HCT116 (cell line): ENCODE results near the gene RBM33. TPM values are rescaled to one million over a fixed set of nuclear protein-coding genes. Genes with fewer than 3 reads are reported as not detected.

ENCODE experiments used
- ATAC-seq: fragments of 200-7000 bp; cut with Tn5 transposase; 2 replicates; pipeline ENCODE4 v1.9.1; 2020; ENCODE audit warnings: mild to moderate bottlenecking, moderate library complexity
- BruUV-seq: library from RNA; stranded (reverse); fragments of 400-500 nt; replicated peaks from 2 replicates; lab custom pipeline; 2021; lab: Mats Ljungman, UMichigan
- CTCF ChIA-PET: fragments of 300-600 bp; sonication (Branson Sonifier 250); formaldehyde crosslinking; loops from one replicate; lab custom pipeline; 2021; ENCODE audit warnings: antibody characterized with exemption; lab: Charles Lee
- POLR2A ChIA-PET: fragments of 300-600, 350-600 bp; sonication (Branson Sonifier 250); formaldehyde crosslinking; loops from one replicate; lab custom pipeline; 2021; ENCODE audit warnings: antibody characterized with exemption; lab: Charles Lee
- RAD21 ChIA-PET, 2 experiments: fragments of 300-600 bp; sonication (Branson Sonifier 250); formaldehyde crosslinking; loops; one replicate each; lab custom pipeline; 2023; ENCODE audit warnings: low total read pairs in 2 of 2; ENCODE audit not compliant: uncharacterized antibody in 2 of 2, unreplicated experiment in 2 of 2, low non-redundant PET in 1 of 2; lab: Charles Lee
- DNase-seq: peaks from one replicate; pipeline ENCODE4 v3.0.0-alpha.2; 2010; ENCODE audit warnings: low read depth, low spot score
- H2AFZ ChIP-seq: fragments of 200-600 bp; shearing (Covaris generic), sonication (generic); 2 replicates; pipeline ENCODE4 v1.6.1; 2017; ENCODE audit warnings: low read depth, mixed run types, mixed read lengths, antibody characterized with exemption, low read length; ENCODE audit not compliant: poor library complexity, severe bottlenecking
- H3K27ac ChIP-seq: 2 replicates; pipeline ENCODE4 v1.5.1; 2012; ENCODE audit warnings: low read depth, low read length
- H3K27me3 ChIP-seq: fragments of 200-600 bp; sonication (generic); 2 replicates; pipeline ENCODE4 v1.6.1; 2016; ENCODE audit warnings: mixed run types, low read length, mixed read lengths; ENCODE audit not compliant: insufficient read depth
- H3K36me3 ChIP-seq, 2 experiments: fragments of 200-500 bp in 1 of 2; fragments of 200-600 bp in 1 of 2; sonication (Bioruptor generic) in 1 of 2; sonication (generic) in 1 of 2; 2 replicates each; pipeline versions ENCODE4 v1.5.1 to v1.6.1; 2014 to 2016; ENCODE audit warnings: low read length in 2 of 2, inconsistent platforms in 1 of 2, mixed read lengths in 1 of 2, mixed run types in 1 of 2; ENCODE audit not compliant: insufficient read depth in 2 of 2, control insufficient read depth in 1 of 2
- H3K4me1 ChIP-seq, 2 experiments: fragments of 200-600 bp in 1 of 2; sonication (generic) in 1 of 2; 2 replicates each; pipeline versions ENCODE4 v1.5.1 to v1.6.1; 2012 to 2017; ENCODE audit warnings: low read length in 2 of 2, inconsistent platforms in 1 of 2, mild to moderate bottlenecking in 1 of 2, mixed read lengths in 1 of 2, mixed run types in 1 of 2, moderate library complexity in 1 of 2; ENCODE audit not compliant: insufficient read depth in 2 of 2, control insufficient read depth in 1 of 2
- H3K4me2 ChIP-seq: fragments of 200-600 bp; sonication (generic); 2 replicates; pipeline ENCODE4 v1.6.1; 2017; ENCODE audit warnings: mixed run types, low read length, mixed read lengths
- H3K4me3 ChIP-seq, 2 experiments: fragments of 200-600 bp in 1 of 2; sonication (generic) in 1 of 2; replicated peaks in 1 of 2; 2 replicates each; pipeline ENCODE4 v1.5.1; 2011 to 2016; ENCODE audit warnings: low read length in 2 of 2, control low read depth in 1 of 2, low read depth in 1 of 2, mild to moderate bottlenecking in 1 of 2, mixed read lengths in 1 of 2, mixed run types in 1 of 2
- H3K79me2 ChIP-seq: fragments of 200-600 bp; sonication (generic); 2 replicates; pipeline ENCODE4 v1.6.1; 2017; ENCODE audit warnings: mild to moderate bottlenecking, mixed run types, low read length, moderate library complexity, mixed read lengths; ENCODE audit not compliant: insufficient read depth
- H3K9ac ChIP-seq: fragments of 200-600 bp; sonication (generic); 2 replicates; pipeline ENCODE4 v1.6.1; 2016; ENCODE audit warnings: low read length, mixed read lengths
- H3K9me2 ChIP-seq: fragments of 200-600 bp; sonication (generic), shearing (Covaris generic); 2 replicates; pipeline ENCODE4 v1.6.1; 2017; ENCODE audit warnings: mixed run types, mild to moderate bottlenecking, moderate library complexity; ENCODE audit not compliant: insufficient read depth
- H3K9me3 ChIP-seq, 2 experiments: fragments of 200-500 bp in 1 of 2; fragments of 200-600 bp in 1 of 2; sonication (Bioruptor generic) in 1 of 2; sonication (generic) in 1 of 2; 2 replicates each; pipeline ENCODE4 v1.6.1; 2014 to 2017; ENCODE audit warnings: low read length in 2 of 2, mixed read lengths in 2 of 2, inconsistent platforms in 1 of 2, low read depth in 1 of 2, mild to moderate bottlenecking in 1 of 2, mixed run types in 1 of 2, moderate library complexity in 1 of 2; ENCODE audit not compliant: control insufficient read depth in 1 of 2, insufficient read depth in 1 of 2
- H4K20me1 ChIP-seq: fragments of 200-600 bp; sonication (generic), shearing (Covaris generic); 2 replicates; pipeline ENCODE4 v1.6.1; 2017; ENCODE audit warnings: mixed run types, mild to moderate bottlenecking, moderate library complexity; ENCODE audit not compliant: insufficient read depth
- CBX3 ChIP-seq: IDR thresholded peaks from 2 replicates; pipeline ENCODE4 v1.6.1; 2012; ENCODE audit warnings: low read depth
- CEBPB ChIP-seq: IDR thresholded peaks from 2 replicates; pipeline ENCODE4 v1.6.1; 2012; ENCODE audit warnings: low read depth
- EGR1 ChIP-seq: IDR thresholded peaks from 2 replicates; pipeline ENCODE4 v1.6.1; 2012; ENCODE audit warnings: low read depth
- ELF1 ChIP-seq: IDR thresholded peaks from 2 replicates; pipeline ENCODE4 v1.6.1; 2012; ENCODE audit warnings: low read depth, borderline replicate concordance
- EZH2phosphoT487 ChIP-seq: fragments of 200-600 bp; IDR thresholded peaks from 2 replicates; pipeline ENCODE4 v1.6.1; 2018; ENCODE audit warnings: antibody characterized with exemption, borderline replicate concordance
- FOSL1 ChIP-seq: IDR thresholded peaks from 2 replicates; pipeline ENCODE4 v1.6.1; 2012; ENCODE audit warnings: low read depth
- JUND ChIP-seq: IDR thresholded peaks from 2 replicates; pipeline ENCODE4 v1.6.1; 2012
- POLR2A ChIP-seq: IDR thresholded peaks from 2 replicates; pipeline ENCODE4 v1.7.0; 2011; ENCODE audit warnings: borderline replicate concordance; ENCODE audit not compliant: insufficient read depth, insufficient read length; ENCODE audit errors: extremely low read depth
- POLR2AphosphoS5 ChIP-seq: IDR thresholded peaks from 2 replicates; pipeline ENCODE4 v1.6.1; 2011; ENCODE audit warnings: mild to moderate bottlenecking, low read depth, low read length, moderate library complexity
- RAD21 ChIP-seq: IDR thresholded peaks from 2 replicates; pipeline ENCODE4 v1.6.1; 2012; ENCODE audit warnings: low read depth, mild to moderate bottlenecking
- SIN3A ChIP-seq: IDR thresholded peaks from 2 replicates; pipeline ENCODE4 v1.6.1; 2012; ENCODE audit warnings: low read depth
- SP1 ChIP-seq: IDR thresholded peaks from 2 replicates; pipeline ENCODE4 v1.6.1; 2012; ENCODE audit warnings: low read depth
- SRF ChIP-seq: IDR thresholded peaks from 2 replicates; pipeline ENCODE4 v1.6.1; 2012; ENCODE audit warnings: low read depth
- TCF7L2 ChIP-seq: IDR thresholded peaks from 2 replicates; pipeline ENCODE4 v1.7.0; 2011; ENCODE audit warnings: borderline replicate concordance, inconsistent platforms; ENCODE audit not compliant: insufficient read depth, insufficient read length; ENCODE audit errors: extremely low read depth
- YY1 ChIP-seq: IDR thresholded peaks from 2 replicates; pipeline ENCODE4 v1.6.1; 2011; ENCODE audit warnings: low read length, low read depth, moderate library complexity, mild to moderate bottlenecking; ENCODE audit not compliant: insufficient replicate concordance; ENCODE audit errors: extremely low read depth
- ZBTB33 ChIP-seq: IDR thresholded peaks from 2 replicates; pipeline ENCODE4 v1.6.1; 2011; ENCODE audit warnings: mild to moderate bottlenecking, low read length, moderate library complexity; ENCODE audit not compliant: insufficient replicate concordance; ENCODE audit errors: extremely low read depth
- ZFX ChIP-seq: fragments of 450-650 bp; IDR thresholded peaks from 2 replicates; pipeline ENCODE4 v1.6.1; 2017
- ZNF274 ChIP-seq: fragments of 200-500 bp; sonication (Bioruptor generic); IDR thresholded peaks from 2 replicates; pipeline ENCODE4 v1.6.1; 2014; ENCODE audit warnings: mild to moderate bottlenecking, low read depth, low read length, inconsistent platforms
- intact Hi-C: fragments of 100-400 bp; cut with micrococcal nuclease; formaldehyde crosslinking; loops from 2 replicates; pipeline ENCODE4 v1.10.0; 2022
- total RNA-seq: library from RNA; stranded (reverse); gene quantifications from one replicate; pipeline ENCODE4 v1.2.1, GENCODE V29; 2021; ENCODE audit not compliant: unreplicated experiment
- TF ChIP-seq, protein P1 (sequence below): IDR thresholded peaks from 2 replicates; pipeline ENCODE4 v1.6.1; 2012
- TF ChIP-seq, protein P2 (sequence below): IDR thresholded peaks from 2 replicates; pipeline ENCODE4 v1.6.1; 2012

Gene RBM33
- total RNA-seq, 1 experiment from 2014 or later = 64.3 TPM

DNA sequence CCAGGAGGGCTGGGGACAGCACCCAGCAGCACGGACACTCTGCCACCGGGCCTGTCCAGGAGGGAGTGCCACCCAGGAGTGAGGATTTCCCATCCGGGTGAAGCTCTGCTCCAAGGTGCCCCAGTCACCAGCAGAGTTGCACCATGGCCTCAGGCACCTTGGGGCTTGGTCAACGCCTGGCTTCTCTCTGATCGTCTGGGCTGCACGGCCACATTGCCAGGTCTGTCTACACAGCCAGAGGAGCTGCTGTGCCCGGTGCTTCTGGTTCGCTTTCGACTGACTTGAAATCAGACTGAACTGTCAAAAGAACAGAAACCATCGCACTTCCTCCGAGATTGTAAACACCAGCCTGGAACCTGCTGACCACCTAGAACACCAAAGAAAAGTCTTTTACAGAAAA, 155.8 kb downstream of the RBM33 start (continued):
- TF ChIP-seq TCF7L2 = no peak
- TF ChIP-seq ELF1 = no peak
- TF ChIP-seq SP1 = no peak
- TF ChIP-seq ZFX = no peak

DNA sequence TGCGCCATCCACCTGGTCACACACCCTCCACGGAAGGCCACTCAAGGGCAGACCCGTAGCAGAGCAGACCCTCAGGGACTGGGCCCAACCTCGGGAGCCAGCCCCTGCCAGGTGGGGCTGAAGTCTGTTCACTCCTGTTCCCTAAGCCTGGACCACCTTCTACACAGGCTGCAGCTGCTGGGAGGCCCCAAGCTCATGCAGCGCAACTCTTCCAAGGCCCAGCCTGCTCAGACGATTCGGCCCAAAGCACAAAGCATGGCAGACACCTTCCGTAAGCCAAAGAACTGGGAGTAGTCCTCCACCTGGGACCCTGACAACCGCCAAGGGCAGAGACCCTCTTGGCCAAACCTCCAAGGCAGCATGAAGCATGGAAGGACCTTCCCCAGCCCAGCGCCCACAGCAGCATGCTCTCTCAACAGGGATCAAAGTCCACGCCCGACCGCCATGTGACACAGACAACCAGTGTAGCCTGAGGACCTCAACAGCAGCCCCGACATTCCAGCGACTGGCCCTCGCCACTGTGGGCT, 156.3 kb downstream of the RBM33 start:
- H3K4me1 ChIP-seq = peaks cover 5 to 22% of the 10 kb centered on the region in 2 experiments; a peak in 3 of 4 replicates
- no peaks in the 10 kb centered on the region for H3K9me3 ChIP-seq
- no peaks in the 10 kb centered on the region for H3K9me2 ChIP-seq
- no peaks in the 10 kb centered on the region for H3K79me2 ChIP-seq
- H3K4me3 ChIP-seq = no peak overlapping the region
- RAD21 ChIA-PET = no interaction called here
- H3K27me3 ChIP-seq = no peaks in the 10 kb centered on the region
- TF ChIP-seq ZBTB33 (no peak), RAD21 (no peak), JUND (no peak), ZNF274 (no peak), TCF7L2 (no peak), ZFX (no peak), CEBPB (no peak), POLR2A (no peak), EZH2phosphoT487 (no peak), YY1 (no peak), SRF (no peak), CBX3 (no peak), ELF1 (no peak), POLR2AphosphoS5 (no peak), FOSL1 (no peak), EGR1 (no peak), SIN3A (no peak)
- TF ChIP-seq, protein P1, sequence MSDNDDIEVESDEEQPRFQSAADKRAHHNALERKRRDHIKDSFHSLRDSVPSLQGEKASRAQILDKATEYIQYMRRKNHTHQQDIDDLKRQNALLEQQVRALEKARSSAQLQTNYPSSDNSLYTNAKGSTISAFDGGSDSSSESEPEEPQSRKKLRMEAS = no peak
- TF ChIP-seq, protein P2, sequence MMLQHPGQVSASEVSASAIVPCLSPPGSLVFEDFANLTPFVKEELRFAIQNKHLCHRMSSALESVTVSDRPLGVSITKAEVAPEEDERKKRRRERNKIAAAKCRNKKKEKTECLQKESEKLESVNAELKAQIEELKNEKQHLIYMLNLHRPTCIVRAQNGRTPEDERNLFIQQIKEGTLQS = no peak
- TF ChIP-seq, all 23 proteins: peak for 0
- no peak overlapping the region for H3K9ac ChIP-seq
- intact Hi-C loops = no loop called here
- no peaks in the 10 kb centered on the region for H3K36me3 ChIP-seq
- H4K20me1 ChIP-seq = no peaks in the 10 kb centered on the region
- ATAC-seq (no peak), DNase-seq (no peak)
- BruUV-seq = no TSS peak
- POLR2A ChIA-PET = no interaction called here
- H3K4me2 ChIP-seq = no peak overlapping the region
- CTCF ChIA-PET = no interaction called here
- H3K27ac ChIP-seq = no peak overlapping the region
- no peak overlapping the region for H2AFZ ChIP-seq
